Thymus (tissue), 11 donors: ENCODE data around the gene CFAP20DC. TPM values are rescaled to one million over a fixed set of nuclear protein-coding genes. Genes with fewer than 3 reads are reported as not detected.
"Not testable (repeated sequence)": the region's sequence is repeated elsewhere in the genome, so short reads cannot be mapped to it uniquely, and the experiment has no call there.

Experiments used
- DNase-seq, 9 donors: peaks; one replicate each; pipeline ENCODE4 v3.0.0-alpha.2; 2013; ENCODE audit warnings: low spot score in 9 of 9, low read depth in 6 of 9, missing footprints in 1 of 9
- H3K27ac ChIP-seq, 2 donors: one replicate each; pipeline ENCODE4 v1.5.1; 2013; ENCODE audit warnings: control low read depth in 1 of 2, low read depth in 1 of 2, low read length in 1 of 2, mild to moderate bottlenecking in 1 of 2, moderate library complexity in 1 of 2
- H3K27me3 ChIP-seq, 2 donors: one replicate each; pipeline ENCODE4 v1.5.1; 2013; ENCODE audit warnings: low read length in 1 of 2; ENCODE audit not compliant: control insufficient read depth in 2 of 2, insufficient read depth in 1 of 2
- H3K36me3 ChIP-seq, 2 donors: one replicate each; pipeline ENCODE4 v1.5.1; 2013; ENCODE audit warnings: low read length in 1 of 2, mild to moderate bottlenecking in 1 of 2, moderate library complexity in 1 of 2; ENCODE audit not compliant: control insufficient read depth in 2 of 2, insufficient read depth in 2 of 2
- H3K4me1 ChIP-seq, 2 donors: one replicate each; pipeline ENCODE4 v1.5.1; 2013; ENCODE audit warnings: low read length in 2 of 2; ENCODE audit not compliant: control insufficient read depth in 2 of 2, insufficient read depth in 2 of 2
- H3K4me3 ChIP-seq, 2 donors: one replicate each; pipeline ENCODE4 v1.5.1; 2013; ENCODE audit warnings: low read length in 2 of 2, control low read depth in 1 of 2, mild to moderate bottlenecking in 1 of 2
- H3K9me3 ChIP-seq, 2 donors: one replicate each; pipeline ENCODE4 v1.5.1; 2013; ENCODE audit warnings: low read length in 1 of 2, mild to moderate bottlenecking in 1 of 2; ENCODE audit not compliant: control insufficient read depth in 2 of 2, insufficient read depth in 1 of 2
- WGBS: extraction: QIAGEN DNeasy Blood & Tissue Kit; methylation state at CpG from one replicate; pipeline ENCODE4 v1.1.7; 2013; 5-methylcytosine and 5-hydroxymethylcytosine counted together
- polyA plus RNA-seq: library from polyadenylated mRNA; stranded (reverse); fragments of 200-250 nt; gene quantifications from one replicate; pipeline ENCODE4 v1.2.3, GENCODE V29; 2013
- total RNA-seq: library from RNA; stranded (reverse); fragments of 120-200 nt; gene quantifications from one replicate; pipeline ENCODE4 v1.2.4, GENCODE V29; 2013
- donor health status: healthy.

CFAP20DC gene
- total and polyA plus RNA-seq, 2 donors: 1.0 to 1.6 TPM

- H3K4me1 ChIP-seq: peaks cover 0 to 11% of the 10 kb centered on the region in 2 donors
- not testable (repeated sequence) for H3K27ac ChIP-seq, H3K27me3 ChIP-seq, H3K9me3 ChIP-seq, H3K36me3 ChIP-seq, DNase-seq, H3K4me3 ChIP-seq
- 98% methylated on average over 36 of the region's 36 CpGs for WGBS
These were observed 1.1 kb upstream of the CFAP20DC start for GRCh38 chr3:59050811-59051414.

GRCh38 chr3:59046839-59047238 is 3.0 kb downstream of the CFAP20DC start:
- Histone ChIP-seq H3K27me3 (no peaks in the 10 kb centered on the region), H3K27ac (no peak overlapping the region), H3K4me1 (peaks cover 0 to 11% of the 10 kb centered on the region in 2 donors), H3K36me3 (no peaks in the 10 kb centered on the region), H3K4me3 (no peak overlapping the region), H3K9me3 (no peaks in the 10 kb centered on the region)
- no peak for DNase-seq
- 97% methylated on average over 2 of the region's 2 CpGs for WGBS

GRCh38 chr3:59043391-59043790 is 6.4 kb downstream of the CFAP20DC start:
- no peaks in the 10 kb centered on the region for H3K4me1 ChIP-seq
- no peak for DNase-seq
- H3K27me3 ChIP-seq: no peaks in the 10 kb centered on the region
- no peak overlapping the region for H3K27ac ChIP-seq
- no peaks in the 10 kb centered on the region for H3K36me3 ChIP-seq
- no peaks in the 10 kb centered on the region for H3K9me3 ChIP-seq
- WGBS: 74% methylated on average over 2 of the region's 2 CpGs
- H3K4me3 ChIP-seq: no peak overlapping the region

GRCh38 chr3:59040902-59041301 is 8.9 kb downstream of the CFAP20DC start:
- Histone ChIP-seq H3K27ac (no peak overlapping the region), H3K4me1 (no peaks in the 10 kb centered on the region), H3K4me3 (no peak overlapping the region), H3K36me3 (no peaks in the 10 kb centered on the region), H3K9me3 (no peaks in the 10 kb centered on the region), H3K27me3 (no peaks in the 10 kb centered on the region)
- DNase-seq: no peak

GRCh38 chr3:59027607-59028006 is 22.2 kb downstream of the CFAP20DC start:
- H3K27me3 ChIP-seq: no peaks in the 10 kb centered on the region
- no peak overlapping the region for H3K27ac ChIP-seq
- peak in 1 of 9 donors; percentile 16 for DNase-seq
- no peaks in the 10 kb centered on the region for H3K9me3 ChIP-seq
- H3K4me1 ChIP-seq: no peaks in the 10 kb centered on the region
- H3K4me3 ChIP-seq: no peak overlapping the region
- no peaks in the 10 kb centered on the region for H3K36me3 ChIP-seq
- WGBS: 24% methylated on average over 1 of the region's 1 CpG

GRCh38 chr3:59023612-59024011 is 26.2 kb downstream of the CFAP20DC start:
- Histone ChIP-seq H3K4me3 (no peak overlapping the region), H3K27ac (no peak overlapping the region), H3K4me1 (no peaks in the 10 kb centered on the region), H3K9me3 (no peaks in the 10 kb centered on the region), H3K36me3 (no peaks in the 10 kb centered on the region), H3K27me3 (no peaks in the 10 kb centered on the region)
- WGBS: 65% methylated on average over 3 of the region's 3 CpGs
- no peak for DNase-seq

- Histone ChIP-seq H3K4me3 (no peak overlapping the region), H3K36me3 (no peaks in the 10 kb centered on the region), H3K27ac (no peak overlapping the region), H3K9me3 (no peaks in the 10 kb centered on the region), H3K4me1 (no peaks in the 10 kb centered on the region), H3K27me3 (no peaks in the 10 kb centered on the region)
- 94% methylated on average over 2 of the region's 2 CpGs for WGBS
- DNase-seq: no peak
These were observed 32.2 kb downstream of the CFAP20DC start for GRCh38 chr3:59017617-59017984.

GRCh38 chr3:59016930-59017616 is 32.8 kb downstream of the CFAP20DC start:
- no peak overlapping the region for H3K27ac ChIP-seq
- H3K4me1 ChIP-seq: no peaks in the 10 kb centered on the region
- H3K27me3 ChIP-seq: no peaks in the 10 kb centered on the region
- no peaks in the 10 kb centered on the region for H3K36me3 ChIP-seq
- H3K4me3 ChIP-seq: no peak overlapping the region
- WGBS: over 99% methylated on average over 5 of the region's 5 CpGs
- H3K9me3 ChIP-seq: no peaks in the 10 kb centered on the region
- DNase-seq: no peak

- whole genome bisulfite sequencing: 98% methylated on average over 1 of the region's 1 CpG
- Histone ChIP-seq H3K4me1 (no peaks in the 10 kb centered on the region), H3K27me3 (no peaks in the 10 kb centered on the region), H3K27ac (no peak overlapping the region), H3K4me3 (no peak overlapping the region), H3K36me3 (no peaks in the 10 kb centered on the region), H3K9me3 (no peaks in the 10 kb centered on the region)
- DNase-seq: no peak
These were observed 36.2 kb downstream of the CFAP20DC start for GRCh38 chr3:59013611-59014010.
